B cell (primary cell): ENCODE results near the gene EXOC6. TPM values are rescaled to one million over a fixed set of nuclear protein-coding genes. Genes with fewer than 3 reads are reported as not detected.

Experiments
- ATAC-seq: fragments of 200-7000 bp; cut with Tn5 transposase; one replicate; pipeline ENCODE4 v1.10.0; 2021; ENCODE audit warnings: low read depth, mild to moderate bottlenecking, moderate number of reproducible peaks, moderate library complexity
- CTCF ChIA-PET: fragments of 350-600 bp; sonication (Branson Sonifier 250); formaldehyde crosslinking; loops from one replicate; lab custom pipeline; 2021; ENCODE audit warnings: antibody characterized with exemption, inconsistent platforms; lab: Charles Lee
- POLR2A ChIA-PET: fragments of 350-600 bp; sonication (Branson Sonifier 250); formaldehyde crosslinking; loops from one replicate; lab custom pipeline; 2021; ENCODE audit warnings: antibody characterized with exemption; lab: Charles Lee
- DNase-seq: peaks from one replicate; pipeline ENCODE4 v3.0.0; 2013
- H2AFZ ChIP-seq: 2 replicates; pipeline ENCODE4 v1.6.1; 2012; ENCODE audit warnings: mild to moderate bottlenecking, low read depth, low read length; ENCODE audit not compliant: insufficient read depth, poor library complexity, severe bottlenecking
- H3K27ac ChIP-seq, 2 donors: 1 replicate in 1 of 2; 2 replicates in 1 of 2; pipeline ENCODE4 v1.5.1; 2012 to 2013; ENCODE audit warnings: low read length in 2 of 2, mild to moderate bottlenecking in 2 of 2, moderate library complexity in 1 of 2
- H3K27me3 ChIP-seq, 4 experiments: fragments of 200-600 bp in 1 of 4; sonication (generic) in 1 of 4; replicated peaks in 1 of 4; 1 replicate in 2 of 4; 2 replicates in 2 of 4; pipeline versions ENCODE4 v1.6.1 to v1.7.0; 2013 to 2016; ENCODE audit warnings: low read length in 3 of 4, mild to moderate bottlenecking in 2 of 4, mixed read lengths in 1 of 4, moderate library complexity in 1 of 4; ENCODE audit not compliant: insufficient read depth in 4 of 4, control insufficient read depth in 3 of 4; ENCODE audit errors: control extremely low read depth in 1 of 4
- H3K36me3 ChIP-seq, 2 experiments: replicated peaks in 1 of 2; 1 replicate in 1 of 2; 2 replicates in 1 of 2; pipeline versions ENCODE4 v1.6.1 to v1.7.1; 2013; ENCODE audit warnings: low read length in 1 of 2; ENCODE audit not compliant: insufficient read depth in 2 of 2, control insufficient read depth in 1 of 2; ENCODE audit errors: control extremely low read depth in 1 of 2, extremely low read depth in 1 of 2
- H3K4me1 ChIP-seq, 2 donors: fragments of 200-600 bp in 1 of 2; sonication (generic) in 1 of 2; 1 replicate in 1 of 2; 2 replicates in 1 of 2; pipeline versions ENCODE4 v1.5.1 to v1.6.1; 2013 to 2017; ENCODE audit warnings: low read length in 2 of 2; ENCODE audit not compliant: control insufficient read depth in 2 of 2, insufficient read depth in 2 of 2
- H3K4me2 ChIP-seq: replicated peaks from 2 replicates; pipeline ENCODE3; 2012; ENCODE audit warnings: mild to moderate bottlenecking, low read depth, low read length; ENCODE audit not compliant: poor library complexity, severe bottlenecking
- H3K4me3 ChIP-seq, 5 experiments: fragments of 200-600 bp in 1 of 5; sonication (generic) in 1 of 5; 1 replicate in 3 of 5; 2 replicates in 2 of 5; pipeline versions ENCODE4 v1.5.1 to v1.7.0; 2011 to 2016; ENCODE audit warnings: low read length in 4 of 5, mild to moderate bottlenecking in 4 of 5, low read depth in 2 of 5, control low read depth in 1 of 5, moderate library complexity in 1 of 5; ENCODE audit not compliant: insufficient read depth in 1 of 5; ENCODE audit errors: control extremely low read depth in 1 of 5, extremely low read depth in 1 of 5
- H3K79me2 ChIP-seq: fragments of 200-600 bp; sonication (generic); one replicate; pipeline ENCODE4 v1.6.0; 2016; ENCODE audit warnings: low read length; ENCODE audit not compliant: control insufficient read depth, insufficient read depth
- H3K9ac ChIP-seq: fragments of 200-600 bp; sonication (generic); 2 replicates; pipeline ENCODE4 v1.6.1; 2017; ENCODE audit warnings: mild to moderate bottlenecking, low read length, moderate library complexity
- H3K9me3 ChIP-seq, 3 donors: one replicate each; pipeline versions ENCODE4 v1.6.1 to v1.7.1; 2013; ENCODE audit warnings: low read length in 2 of 3; ENCODE audit not compliant: control insufficient read depth in 2 of 3, insufficient read depth in 1 of 3; ENCODE audit errors: control extremely low read depth in 1 of 3
- H4K20me1 ChIP-seq: 2 replicates; pipeline ENCODE4 v1.6.0; 2012; ENCODE audit warnings: mild to moderate bottlenecking, low read length; ENCODE audit not compliant: insufficient read depth, control insufficient read depth, poor library complexity, severe bottlenecking
- H3K27ac Mint-ChIP-seq: one replicate; pipeline ENCODE4 v1.8.0; 2021; ENCODE audit warnings: mixed read lengths
- H3K27me3 Mint-ChIP-seq: one replicate; pipeline ENCODE4 v1.8.0; 2021; ENCODE audit warnings: mixed read lengths
- H3K4me1 Mint-ChIP-seq: one replicate; pipeline ENCODE4 v1.8.0; 2021; ENCODE audit warnings: mixed read lengths
- H3K4me3 Mint-ChIP-seq: one replicate; pipeline ENCODE4 v1.8.0; 2021; ENCODE audit warnings: mixed read lengths
- H3K9me3 Mint-ChIP-seq: one replicate; pipeline ENCODE4 v1.8.0; 2022; ENCODE audit warnings: mixed read lengths; ENCODE audit not compliant: insufficient read depth
- CTCF ChIP-seq: fragments of 200-600 bp; IDR thresholded peaks from one replicate; pipeline ENCODE4 v1.8.0; 2022; ENCODE audit warnings: antibody characterized with exemption, mild to moderate bottlenecking
- EZH2 ChIP-seq: IDR thresholded peaks from 2 replicates; pipeline ENCODE4 v1.6.1; 2012; ENCODE audit warnings: borderline replicate concordance, low read depth, mild to moderate bottlenecking, moderate library complexity, low read length; ENCODE audit not compliant: insufficient read depth, poor library complexity, severe bottlenecking
- WGBS: methylation state at CpG from one replicate; pipeline ENCODE4 v1.1.5; 2013; ENCODE audit warnings: missing lambda C conversion rate; ENCODE audit not compliant: insufficient coverage; 5-methylcytosine and 5-hydroxymethylcytosine counted together
- intact Hi-C: fragments of 100-400 bp; cut with micrococcal nuclease; formaldehyde crosslinking; loops from one replicate; pipeline ENCODE4 v1.10.0; 2022
- polyA plus RNA-seq: library from polyadenylated mRNA; depleted of rRNA; stranded (reverse); fragments of >200 nt; gene quantifications from 2 replicates; pipeline ENCODE4 v1.2.3, GENCODE V29; 2012
- total RNA-seq, 2 donors: library from RNA; stranded (reverse); fragments of 120-200 nt in 1 of 2; gene quantifications; 1 replicate in 1 of 2; 2 replicates in 1 of 2; pipeline versions ENCODE4 v1.2.3 to v1.2.4, GENCODE V29; 2013 to 2022

Gene EXOC6
- total and polyA plus RNA-seq, 2 donors (not counting 1 experiment from before 2014, with no cell fraction given) = 7.9 to 22.6 TPM

- no peak overlapping the region for H3K27ac ChIP-seq
- no peaks in the 10 kb centered on the region for H3K27me3 ChIP-seq
- intact Hi-C loops = loop anchor here (1.0 to 10.0 kb wide), 6 partner anchors 32 to 364 kb away; partner anchors contain the start of gene EXOC6
- 100% methylated on average over 2 of the region's 2 CpGs for WGBS
- CTCF ChIA-PET = interaction anchor here (0.6 to 3.0 kb wide), 20 partner anchors 9 to 364 kb away, joined by 3 to 27 read pairs (median 4); partner anchors contain the start of genes EXOC6, HHEX and IDE
- POLR2A ChIA-PET = interaction anchor here (0.6 kb wide), 1 partner anchor 751 kb away, joined by 5 read pairs; no protein-coding TSS in a partner anchor
- TF ChIP-seq CTCF = no peak
- TF ChIP-seq EZH2 = no peak
- Mint-ChIP-seq H3K27ac (no peak overlapping the region), H3K4me3 (no peak overlapping the region), H3K27me3 (no peaks in the 10 kb centered on the region), H3K9me3 (no peaks in the 10 kb centered on the region), H3K4me1 (peaks cover 29% of the 10 kb centered on the region)
- H3K79me2 ChIP-seq = peaks cover 69% of the 10 kb centered on the region
- no peak overlapping the region for H2AFZ ChIP-seq
- H4K20me1 ChIP-seq = peaks cover 15% of the 10 kb centered on the region
- no peak overlapping the region for H3K9ac ChIP-seq
- peaks cover 0 to 12% of the 10 kb centered on the region in 2 donors for H3K4me1 ChIP-seq
- DNase-seq (no peak), ATAC-seq (no peak)
- H3K36me3 ChIP-seq = no peaks in the 10 kb centered on the region
- H3K4me2 ChIP-seq = no peak overlapping the region
- no peaks in the 10 kb centered on the region for H3K9me3 ChIP-seq
- H3K4me3 ChIP-seq = no peak overlapping the region
Measured at GRCh38 chr10:92880917-92881316, 32.6 kb downstream of the EXOC6 start.

- H3K27me3 ChIP-seq = no peaks in the 10 kb centered on the region
- no peak overlapping the region for H3K4me3 Mint-ChIP-seq
- H3K36me3 ChIP-seq = no peaks in the 10 kb centered on the region
- no peak overlapping the region for H3K4me3 ChIP-seq
- H3K9ac ChIP-seq = no peak overlapping the region
- H3K79me2 ChIP-seq = peaks cover 86% of the 10 kb centered on the region
- H3K4me1 Mint-ChIP-seq = peaks cover 9% of the 10 kb centered on the region
- no peaks in the 10 kb centered on the region for H3K27me3 Mint-ChIP-seq
- DNase-seq = no peak
- no peak overlapping the region for H2AFZ ChIP-seq
- H3K9me3 Mint-ChIP-seq = no peaks in the 10 kb centered on the region
- ChIA-PET POLR2A (no interaction called here), CTCF (interaction anchor here (0.7 to 3.2 kb wide), 17 partner anchors 7 to 626 kb away, joined by 3 to 20 read pairs (median 5); partner anchors contain the start of gene EXOC6)
- peaks cover 46% of the 10 kb centered on the region for H4K20me1 ChIP-seq
- 100% methylated on average over 1 of the region's 1 CpG for WGBS
- no peak overlapping the region for H3K27ac Mint-ChIP-seq
- H3K4me1 ChIP-seq = no peaks in the 10 kb centered on the region
- TF ChIP-seq EZH2 (no peak), CTCF (no peak)
- H3K4me2 ChIP-seq = no peak overlapping the region
- no peak for ATAC-seq
- H3K27ac ChIP-seq = no peak overlapping the region
- intact Hi-C loops = loop anchor here (5.0 to 10.0 kb wide), 2 partner anchors 62 to 186 kb away; partner anchors contain the start of gene CYP26A1
- no peaks in the 10 kb centered on the region for H3K9me3 ChIP-seq
Measured at GRCh38 chr10:92886334-92886961, 38.1 kb downstream of the EXOC6 start.
